Measurements from ENCODE around the gene ZBTB14. TPM values are rescaled to one million over a fixed set of nuclear protein-coding genes. Genes with fewer than 3 reads are reported as not detected.

Gene ZBTB14
- total RNA-seq, 4 donors from 2014 or later: 6.9 to 34.4 (median 18.4) TPM

DNA sequence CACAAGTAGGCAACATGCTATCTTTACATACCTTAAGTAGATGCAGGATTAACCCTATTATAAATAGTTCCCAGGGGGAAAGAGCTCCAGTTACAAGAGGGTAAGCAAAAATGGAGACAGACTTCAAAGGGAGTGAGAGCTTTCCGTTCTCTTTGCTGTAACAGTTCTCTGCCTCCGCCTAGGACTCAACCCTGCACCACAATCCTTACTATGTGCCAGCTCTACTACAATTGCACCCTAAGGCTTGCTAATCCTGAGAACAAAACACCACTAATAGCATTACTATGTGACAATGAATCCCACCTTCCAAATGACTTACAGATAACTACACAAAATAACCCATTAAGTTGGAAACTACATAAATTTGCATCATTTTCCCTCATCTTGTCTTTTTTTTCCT, 7.7 kb downstream of the ZBTB14 start:
- 64 to 100% methylated on average over 2 of the region's 2 CpGs for WGBS, 2 donors (ENCODE audit: low coverage in 1 of 2)
- no peak overlapping the region for H3K4me3 ChIP-seq
- peaks cover 0 to 22% of the 10 kb centered on the region in 2 donors for H3K36me3 ChIP-seq
- no peak overlapping the region for H3K27ac ChIP-seq
- TF ChIP-seq EP300 (IDR thresholded peaks at IDR 0.05) (no peak), POLR2AphosphoS5 (IDR thresholded peaks at IDR 0.05) (no peak), POLR2A (IDR thresholded peaks at IDR 0.05) (no peak)
- TF ChIP-seq, protein P1, sequence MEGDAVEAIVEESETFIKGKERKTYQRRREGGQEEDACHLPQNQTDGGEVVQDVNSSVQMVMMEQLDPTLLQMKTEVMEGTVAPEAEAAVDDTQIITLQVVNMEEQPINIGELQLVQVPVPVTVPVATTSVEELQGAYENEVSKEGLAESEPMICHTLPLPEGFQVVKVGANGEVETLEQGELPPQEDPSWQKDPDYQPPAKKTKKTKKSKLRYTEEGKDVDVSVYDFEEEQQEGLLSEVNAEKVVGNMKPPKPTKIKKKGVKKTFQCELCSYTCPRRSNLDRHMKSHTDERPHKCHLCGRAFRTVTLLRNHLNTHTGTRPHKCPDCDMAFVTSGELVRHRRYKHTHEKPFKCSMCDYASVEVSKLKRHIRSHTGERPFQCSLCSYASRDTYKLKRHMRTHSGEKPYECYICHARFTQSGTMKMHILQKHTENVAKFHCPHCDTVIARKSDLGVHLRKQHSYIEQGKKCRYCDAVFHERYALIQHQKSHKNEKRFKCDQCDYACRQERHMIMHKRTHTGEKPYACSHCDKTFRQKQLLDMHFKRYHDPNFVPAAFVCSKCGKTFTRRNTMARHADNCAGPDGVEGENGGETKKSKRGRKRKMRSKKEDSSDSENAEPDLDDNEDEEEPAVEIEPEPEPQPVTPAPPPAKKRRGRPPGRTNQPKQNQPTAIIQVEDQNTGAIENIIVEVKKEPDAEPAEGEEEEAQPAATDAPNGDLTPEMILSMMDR (IDR thresholded peaks at IDR 0.05): no peak
- no peaks in the 10 kb centered on the region for H3K9me3 ChIP-seq
- no peaks in the 10 kb centered on the region for H3K27me3 ChIP-seq
- no peak for ATAC-seq
- no peaks in the 10 kb centered on the region for H3K4me1 ChIP-seq

DNA sequence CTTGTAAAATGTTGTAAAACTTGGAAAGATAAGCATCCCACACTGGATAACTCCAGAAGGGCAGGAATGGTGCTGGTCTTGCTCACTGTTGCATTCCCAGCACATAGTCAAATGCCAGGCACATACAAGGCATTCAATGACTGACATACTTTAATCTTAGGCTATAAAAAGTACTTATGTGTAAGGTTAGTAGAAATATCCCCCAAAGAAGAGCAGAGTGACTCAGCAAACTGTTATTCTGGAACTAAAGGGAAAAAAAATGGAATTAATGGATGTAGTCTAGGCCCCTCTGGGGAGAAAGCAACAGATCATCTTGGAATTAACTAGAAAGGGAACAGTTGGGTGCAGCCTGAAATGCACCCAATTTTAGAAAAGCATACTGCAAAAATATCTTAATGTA, 9.0 kb downstream of the ZBTB14 start:
- TF ChIP-seq, protein P1 (IDR thresholded peaks at IDR 0.05): no peak
- TF ChIP-seq POLR2A (IDR thresholded peaks at IDR 0.05): no peak
- TF ChIP-seq POLR2AphosphoS5 (IDR thresholded peaks at IDR 0.05): no peak
- TF ChIP-seq EP300 (IDR thresholded peaks at IDR 0.05): no peak
- no peak overlapping the region for H3K27ac ChIP-seq

DNA sequence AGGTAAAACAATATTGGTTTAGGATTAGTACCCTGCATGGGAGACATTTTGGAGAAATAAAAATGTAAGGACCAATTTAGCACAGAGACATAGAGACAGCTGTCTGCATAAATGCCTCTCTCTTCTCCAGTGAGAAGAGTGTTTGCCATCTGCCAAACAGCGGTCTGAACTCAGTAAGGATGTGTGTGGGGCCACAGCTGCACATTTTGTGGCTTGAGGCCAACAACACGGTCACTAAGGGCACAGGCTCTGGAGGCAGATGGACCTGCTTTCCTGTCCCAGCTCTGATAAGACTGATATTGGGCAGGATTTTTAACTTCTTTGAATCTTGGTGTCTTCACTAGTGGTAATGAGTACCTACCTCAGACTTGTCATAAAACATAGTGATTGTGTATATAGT, 10.2 kb downstream of the ZBTB14 start:
- H3K9me3 ChIP-seq: no peaks in the 10 kb centered on the region
- H3K4me3 ChIP-seq: no peak overlapping the region
- no peaks in the 10 kb centered on the region for H3K27me3 ChIP-seq
- ATAC-seq: no peak
- no peak for TF ChIP-seq POLR2AphosphoS5 (IDR thresholded peaks at IDR 0.05)
- TF ChIP-seq, protein P1 (IDR thresholded peaks at IDR 0.05): no peak
- TF ChIP-seq POLR2A (IDR thresholded peaks at IDR 0.05): no peak
- TF ChIP-seq EP300 (IDR thresholded peaks at IDR 0.05): no peak
- H3K36me3 ChIP-seq: peaks cover 0 to 6% of the 10 kb centered on the region in 2 donors
- no peaks in the 10 kb centered on the region for H3K4me1 ChIP-seq
- 53 to 66% methylated on average over 2 of the region's 2 CpGs for WGBS, 2 donors (ENCODE audit: low coverage in 1 of 2)
- H3K27ac ChIP-seq: no peak overlapping the region

More for the DNA sequence above, 9.0 kb downstream of the ZBTB14 start:
- Histone ChIP-seq H3K4me3 (no peak overlapping the region), H3K27me3 (no peaks in the 10 kb centered on the region), H3K36me3 (peaks cover 0 to 18% of the 10 kb centered on the region in 2 donors), H3K4me1 (no peaks in the 10 kb centered on the region), H3K9me3 (no peaks in the 10 kb centered on the region)
- no peak for ATAC-seq

DNA sequence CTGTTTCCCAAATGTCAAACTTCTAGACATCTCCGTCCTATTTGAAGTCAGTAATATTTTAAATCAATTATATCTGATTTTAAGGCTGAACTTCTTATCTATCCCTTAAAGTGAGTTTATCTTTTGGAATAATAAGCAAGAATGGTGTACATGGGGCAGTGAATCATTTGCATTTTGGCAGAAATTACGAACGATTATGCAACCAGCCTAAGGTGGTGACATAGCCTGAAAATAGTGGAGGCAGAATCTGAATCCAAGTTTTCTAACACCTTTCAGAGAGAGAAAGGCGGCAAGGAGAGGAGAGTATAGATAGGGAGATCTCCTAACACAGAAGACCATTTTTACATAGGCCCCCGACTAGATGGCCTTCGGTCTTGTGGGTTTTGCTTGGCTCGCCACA, 10.7 kb downstream of the ZBTB14 start:
- TF ChIP-seq POLR2A (IDR thresholded peaks at IDR 0.05) (no peak), POLR2AphosphoS5 (IDR thresholded peaks at IDR 0.05) (no peak), EP300 (IDR thresholded peaks at IDR 0.05) (no peak)
- TF ChIP-seq, protein P1 (IDR thresholded peaks at IDR 0.05): no peak
- no peak for ATAC-seq
- Histone ChIP-seq H3K27me3 (no peaks in the 10 kb centered on the region), H3K27ac (no peak overlapping the region), H3K4me3 (no peak overlapping the region), H3K4me1 (no peaks in the 10 kb centered on the region), H3K36me3 (peaks cover 0 to 6% of the 10 kb centered on the region in 2 donors), H3K9me3 (no peaks in the 10 kb centered on the region)
- 81 to 90% methylated on average over 7 of the region's 7 CpGs for WGBS, 2 donors (ENCODE audit: low coverage in 1 of 2)

DNA sequence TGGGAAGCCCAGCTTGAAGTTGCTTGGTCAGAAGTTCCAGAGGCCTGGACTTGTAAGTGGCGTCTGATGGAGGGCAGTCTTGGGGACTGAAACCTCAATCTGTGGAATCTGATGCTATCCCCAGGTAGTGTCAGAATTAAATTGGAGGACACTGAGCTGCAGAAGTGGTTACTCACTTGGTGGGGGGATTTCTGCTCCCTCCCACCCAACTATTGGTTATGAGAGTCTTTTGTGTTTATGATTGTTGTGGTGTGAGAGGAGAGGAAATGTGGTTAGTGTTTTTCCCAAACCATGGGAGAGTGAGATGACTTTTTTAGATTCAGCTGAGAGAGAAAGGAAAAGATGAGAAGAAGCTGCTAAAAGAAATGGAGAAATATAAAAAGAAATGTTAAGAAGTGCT, 12.8 kb downstream of the ZBTB14 start:
- 100% methylated on average over 1 of the region's 1 CpG; no CpG with 5 or more reads in 1 of the 2 donors for WGBS, 2 donors (ENCODE audit: low coverage in 1 of 2)
- Histone ChIP-seq H3K4me1 (no peaks in the 10 kb centered on the region), H3K4me3 (no peak overlapping the region), H3K27me3 (no peaks in the 10 kb centered on the region), H3K9me3 (no peaks in the 10 kb centered on the region), H3K36me3 (no peaks in the 10 kb centered on the region), H3K27ac (no peak overlapping the region)
- ATAC-seq: no peak
- TF ChIP-seq, protein P1 (IDR thresholded peaks at IDR 0.05): no peak
- no peak for TF ChIP-seq POLR2A (IDR thresholded peaks at IDR 0.05)
- TF ChIP-seq POLR2AphosphoS5 (IDR thresholded peaks at IDR 0.05): no peak
- TF ChIP-seq EP300 (IDR thresholded peaks at IDR 0.05): no peak

Measured in gastroesophageal sphincter (tissue), 4 donors.